K562 (cell line): Measurements from ENCODE around the gene MAP4K4.

Experiments used
- ARNT ChIP-seq, 2 experiments: fragments of 450-650 bp; IDR thresholded peaks; 2 replicates each; pipeline ENCODE4 v1.6.1; 2016; ENCODE audit warnings: mild to moderate bottlenecking in 1 of 2
- CBFB ChIP-seq: sonication (generic); formaldehyde crosslinking; IDR thresholded peaks from 2 replicates; pipeline ENCODE4 v1.4.0; 2020; ENCODE audit warnings: mild to moderate bottlenecking, missing genetic modification reagents
- CEBPB ChIP-seq: fragments of 450-650 bp; IDR thresholded peaks from 2 replicates; pipeline ENCODE4 v1.6.1; 2016; ENCODE audit warnings: missing genetic modification characterization, missing compliant biosample characterization
- CHCHD3 ChIP-seq: fragments of 250-450 bp; sonication (Bioruptor Pico); IDR thresholded peaks from 2 replicates; pipeline ENCODE4 v2.1.2; 2022; ENCODE audit warnings: mild to moderate bottlenecking
- CTCF ChIP-seq, 3 experiments: IDR thresholded peaks in 2 of 3; conservative IDR thresholded peaks in 1 of 3; 2 replicates each; pipeline ENCODE4 v1.5.1; 2011 to 2012; ENCODE audit warnings: low read length in 3 of 3, mild to moderate bottlenecking in 3 of 3, control low read depth in 2 of 3, improper control_type of control experiment in 1 of 3, inconsistent platforms in 1 of 3, low read depth in 1 of 3, mixed read lengths in 1 of 3, moderate library complexity in 1 of 3; ENCODE audit not compliant: insufficient read depth in 2 of 3
- MTA3 ChIP-seq: fragments of 450-650 bp; formaldehyde crosslinking; IDR thresholded peaks from 2 replicates; pipeline ENCODE4 v1.6.1; 2017; ENCODE audit warnings: mild to moderate bottlenecking, borderline replicate concordance
- RCOR1 ChIP-seq, 2 experiments: IDR thresholded peaks; 2 replicates each; pipeline ENCODE4 v1.6.1; 2012; ENCODE audit warnings: low read depth in 2 of 2, low read length in 2 of 2, borderline replicate concordance in 1 of 2, improper control_type of control experiment in 1 of 2
- SIX5 ChIP-seq, 2 experiments: IDR thresholded peaks; 2 replicates each; pipeline ENCODE4 v1.6.1; 2011; ENCODE audit warnings: low read length in 2 of 2, borderline replicate concordance in 1 of 2, low read depth in 1 of 2, mild to moderate bottlenecking in 1 of 2, moderate library complexity in 1 of 2; ENCODE audit not compliant: insufficient read depth in 1 of 2
- U2AF1 ChIP-seq: fragments of 200-400 bp; formaldehyde crosslinking; optimal IDR thresholded peaks from 2 replicates; pipeline ENCODE3; 2017; ENCODE audit warnings: mild to moderate bottlenecking, low read depth, low read length, moderate library complexity
- ZBTB11 ChIP-seq, 3 experiments: fragments of 200-800 bp in 1 of 3; fragments of 250-450 bp in 1 of 3; fragments of 450-650 bp in 1 of 3; sonication (Bioruptor Pico) in 1 of 3; sonication (Bioruptor generic) in 1 of 3; formaldehyde crosslinking in 1 of 3; IDR thresholded peaks; 2 replicates each; pipeline versions ENCODE4 v1.6.1 to v1.8.0; 2016 to 2022; ENCODE audit warnings: mild to moderate bottlenecking in 2 of 3, missing genetic modification characterization in 2 of 3, missing compliant biosample characterization in 1 of 3, moderate library complexity in 1 of 3
- ZBTB33 ChIP-seq: sonication (generic); formaldehyde crosslinking; IDR thresholded peaks from 2 replicates; pipeline ENCODE4 v1.8.1; 2023; ENCODE audit warnings: mild to moderate bottlenecking, missing genetic modification reagents
- ZNF124 ChIP-seq: sonication (generic); formaldehyde crosslinking; IDR thresholded peaks from 2 replicates; pipeline ENCODE4 v1.8.1; 2022; ENCODE audit warnings: missing genetic modification reagents

- TF ChIP-seq CHCHD3 (CRISPR knock-in tag) (no peak), RCOR1 (IDR thresholded peaks at IDR 0.05; ENCODE audit: borderline replicate concordance in 1 of 2, low read depth in 2 of 2, low read length in 2 of 2) (no peak), MTA3 (no peak), CBFB (CRISPR knock-in tag) (no peak), U2AF1 (no peak), ZBTB11 (CRISPR knock-in tag; IDR thresholded peaks at IDR 0.05) (no peak), ZBTB33 (CRISPR knock-in tag) (no peak), CTCF (IDR thresholded peaks at IDR 0.05 in 2 of 3, conservative IDR thresholded peaks at IDR 0.05 in 1 of 3; ENCODE audit: insufficient read depth in 2 of 3, low read depth in 1 of 3, low read length in 3 of 3) (no peak), SIX5 (IDR thresholded peaks at IDR 0.05; ENCODE audit: borderline replicate concordance in 1 of 2, insufficient read depth in 1 of 2, low read depth in 1 of 2, low read length in 2 of 2) (no peak), ARNT (IDR thresholded peaks at IDR 0.05) (no peak), ZNF124 (CRISPR knock-in tag) (no peak), CEBPB (tag) (no peak)
Observed at GRCh38 chr2:101805152-101806088, 107.9 kb downstream of the MAP4K4 start.
